Right lobe of liver (tissue), 6 donors: ENCODE results near the gene IFT88. TPM values are rescaled to one million over a fixed set of nuclear protein-coding genes. Genes with fewer than 3 reads are reported as not detected.

Source experiments
- ATAC-seq, 4 donors: fragments of 200-7000 bp; cut with Tn5 transposase; one replicate each; pipeline ENCODE4 v1.9.1; 2020; ENCODE audit warnings: mild to moderate bottlenecking in 4 of 4, moderate library complexity in 4 of 4
- DNase-seq, 3 donors: peaks; one replicate each; pipeline ENCODE4 v3.0.0-alpha.2; 2020
- H3K27ac ChIP-seq, 3 donors: fragments of 200-600 bp; one replicate each; pipeline ENCODE4 v1.8.0; 2022
- H3K27me3 ChIP-seq, 2 donors: fragments of 200-600 bp; one replicate each; pipeline ENCODE4 v1.8.0; 2022
- H3K36me3 ChIP-seq, 4 donors: fragments of 200-600 bp; sonication (generic) in 1 of 4; one replicate each; pipeline versions ENCODE4 v1.5.1 to v1.8.0; 2017 to 2022; ENCODE audit warnings: control low read depth in 1 of 4
- H3K4me1 ChIP-seq, 4 donors: fragments of 200-600 bp; sonication (generic) in 1 of 4; one replicate each; pipeline versions ENCODE4 v1.5.1 to v1.8.0; 2017 to 2022; ENCODE audit warnings: control low read depth in 1 of 4
- H3K4me3 ChIP-seq, 3 donors: fragments of 200-600 bp; one replicate each; pipeline ENCODE4 v1.8.0; 2022
- H3K9me3 ChIP-seq, 4 donors: fragments of 200-600 bp; sonication (generic) in 1 of 4; one replicate each; pipeline versions ENCODE4 v1.5.1 to v1.8.0; 2017 to 2022; ENCODE audit warnings: control low read depth in 1 of 4
- CTCF ChIP-seq, 4 donors: fragments of 200-600 bp in 3 of 4; fragments of 450-650 bp in 1 of 4; IDR thresholded peaks; one replicate each; pipeline versions ENCODE4 v1.5.1 to v1.8.0; 2016 to 2022; ENCODE audit warnings: antibody characterized with exemption in 4 of 4, mild to moderate bottlenecking in 2 of 4
- POLR2A ChIP-seq: fragments of 450-650 bp; IDR thresholded peaks from one replicate; pipeline ENCODE4 v1.6.1; 2017; ENCODE audit warnings: antibody characterized with exemption, mild to moderate bottlenecking
- WGBS: methylation state at CpG from one replicate; pipeline ENCODE4 v1.1.6; 2018; ENCODE audit warnings: low coverage, low lambda C conversion rate; ENCODE audit not compliant: insufficient coverage; ENCODE audit errors: missing lambda C conversion rate; 5-methylcytosine and 5-hydroxymethylcytosine counted together
- intact Hi-C, 2 donors: fragments of 100-400 bp; cut with DNase I; formaldehyde crosslinking; loops; one replicate each; pipeline versions ENCODE4 v1.11.2 to v1.14.1; 2022
- total RNA-seq, 6 experiments: library from RNA; depleted of rRNA in 2 of 6; stranded (reverse); fragments of >200 nt in 2 of 6; fragmentation: NEBNext Ultra II Directional in 3 of 6; extraction: Animal tissue kit (Norgen Biotek cat#: 25700) in 3 of 6; gene quantifications; one replicate each; pipeline versions ENCODE4 v1.1.0 to v1.2.4, GENCODE V29; 2016 to 2023
- donor health status: DM: no; HTN: yes; CAD: no.
- donor health status: DM: no; HTN: no; CAD: no.
- donor health status: DM: no; HTN: no; CAD: no.
- donor health status: DM: no; HTN: yes; CAD: no.
- donor health status: DM: no; HTN: yes; CAD: no.

IFT88 gene
- total RNA-seq, 6 experiments from 2014 or later, result 7.9 to 17.6 (median 11.8) TPM

DNA sequence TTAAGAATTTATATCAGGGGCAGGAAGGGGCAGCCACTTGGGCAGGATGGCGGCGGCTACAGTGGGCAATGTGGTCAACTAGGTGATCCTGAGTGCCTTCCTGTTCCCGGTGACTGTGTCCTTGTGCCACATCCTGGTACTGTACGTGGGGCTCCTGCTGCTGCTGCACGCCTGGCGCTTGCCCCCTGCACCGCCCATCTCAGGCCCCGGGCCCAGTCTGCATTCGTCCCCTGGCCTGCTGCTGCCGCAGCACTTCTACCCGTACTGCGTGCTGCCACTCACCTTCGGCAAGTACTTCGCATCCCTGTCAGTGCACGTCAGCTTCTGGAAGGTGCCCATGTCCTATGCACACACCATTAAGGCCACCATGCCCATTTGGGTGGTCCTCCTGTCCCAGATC lies 40.1 kb downstream of the IFT88 start:
- no peak overlapping the region for H3K27ac ChIP-seq
- no peaks in the 10 kb centered on the region for H3K9me3 ChIP-seq
- TF ChIP-seq POLR2A, result no peak
- TF ChIP-seq CTCF (IDR thresholded peaks at IDR 0.05), result no peak
- H3K4me3 ChIP-seq, result no peak overlapping the region
- WGBS, result 79% methylated on average over 3 of the region's 15 CpGs
- intact Hi-C loops, result no loop called here
- ATAC-seq (peak in 1 of 4 donors; percentile 32), DNase-seq (no peak)
- no peaks in the 10 kb centered on the region for H3K4me1 ChIP-seq
- peaks cover 0 to 20% (median 4%) of the 10 kb centered on the region in 4 donors for H3K36me3 ChIP-seq
- no peaks in the 10 kb centered on the region for H3K27me3 ChIP-seq

DNA sequence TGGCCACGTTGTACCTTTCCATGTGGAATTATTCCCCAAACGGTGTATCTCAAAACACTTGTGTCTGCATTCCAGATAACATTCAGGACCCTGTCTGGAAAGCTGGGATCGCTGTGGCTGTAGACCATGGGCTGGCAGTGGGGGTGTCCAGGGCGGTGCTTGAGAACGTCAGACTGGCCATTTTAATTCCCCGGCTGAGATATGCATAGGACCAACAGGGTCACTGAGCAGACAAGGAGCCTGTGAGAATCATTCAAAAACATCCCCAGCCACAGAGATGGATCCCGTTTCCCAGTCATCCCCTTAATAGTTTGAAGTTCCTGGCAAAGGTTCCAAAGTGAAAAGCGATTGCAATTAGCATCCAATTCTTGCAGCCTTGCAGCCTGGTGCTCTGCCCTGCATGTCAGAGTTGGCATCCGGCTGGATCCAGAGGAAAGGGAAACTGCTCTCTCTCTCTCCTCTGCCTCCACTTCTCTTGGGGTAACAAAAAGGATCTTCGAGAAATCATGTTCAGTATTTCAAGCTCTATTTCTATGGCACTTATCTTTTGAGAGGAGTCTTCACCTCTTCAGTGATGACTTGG lies 41.6 kb downstream of the IFT88 start:
- no peak for TF ChIP-seq POLR2A
- no peak for TF ChIP-seq CTCF (IDR thresholded peaks at IDR 0.05)
- H3K27me3 ChIP-seq, result no peaks in the 10 kb centered on the region
- WGBS, result 75% methylated on average over 5 of the region's 10 CpGs
- H3K9me3 ChIP-seq, result no peaks in the 10 kb centered on the region
- no peak overlapping the region for H3K27ac ChIP-seq
- intact Hi-C loops, result no loop called here
- H3K4me3 ChIP-seq, result no peak overlapping the region
- DNase-seq (no peak), ATAC-seq (no peak)
- H3K36me3 ChIP-seq, result peaks cover 0 to 20% (median 4%) of the 10 kb centered on the region in 4 donors
- H3K4me1 ChIP-seq, result no peaks in the 10 kb centered on the region

DNA sequence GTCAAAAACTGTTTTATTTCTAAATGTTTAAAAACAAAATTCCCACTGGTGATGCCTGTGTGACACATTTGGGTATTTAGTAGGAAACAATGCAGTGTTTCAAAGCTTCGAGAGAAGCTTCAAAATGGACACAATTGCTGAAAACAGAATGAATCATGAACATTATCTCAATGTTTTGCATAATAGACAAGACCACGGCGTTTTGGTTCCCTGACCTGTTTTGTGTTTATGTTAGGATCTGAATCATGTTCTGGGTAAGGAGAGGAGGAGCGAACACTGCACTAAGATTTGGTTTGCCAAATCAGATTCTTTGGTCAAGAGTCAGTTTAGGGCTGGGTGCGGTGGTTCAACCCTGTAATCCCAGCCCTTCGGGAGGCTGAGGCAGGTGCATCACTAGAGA lies 42.2 kb downstream of the IFT88 start:
- DNase-seq (no peak), ATAC-seq (no peak)
- H3K27ac ChIP-seq, result no peak overlapping the region
- no peak overlapping the region for H3K4me3 ChIP-seq
- peaks cover 0 to 20% (median 4%) of the 10 kb centered on the region in 4 donors for H3K36me3 ChIP-seq
- intact Hi-C loops, result no loop called here
- H3K9me3 ChIP-seq, result no peaks in the 10 kb centered on the region
- WGBS, result 84% methylated on average over 6 of the region's 6 CpGs
- H3K4me1 ChIP-seq, result no peaks in the 10 kb centered on the region
- TF ChIP-seq CTCF (IDR thresholded peaks at IDR 0.05), result no peak
- no peak for TF ChIP-seq POLR2A
- H3K27me3 ChIP-seq, result no peaks in the 10 kb centered on the region

DNA sequence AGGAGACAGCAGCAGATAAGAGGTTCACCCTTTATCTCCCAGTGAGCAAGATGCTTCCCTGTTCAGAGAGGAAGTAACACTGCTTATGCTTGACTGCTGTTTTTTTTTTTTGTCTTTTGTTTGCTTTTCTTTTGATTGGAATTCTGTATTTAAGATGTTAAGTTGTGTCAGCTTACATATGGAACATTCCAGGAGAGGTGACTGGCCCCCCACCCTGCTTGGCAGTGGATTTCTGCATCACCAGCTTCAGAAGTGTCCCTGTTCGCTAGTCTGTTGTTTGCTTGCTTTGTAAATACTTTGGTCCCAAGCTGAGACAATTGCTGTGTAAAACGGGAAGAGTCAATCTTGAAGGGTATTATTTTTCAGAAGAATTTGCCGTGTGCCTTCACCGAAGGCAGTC lies 43.0 kb downstream of the IFT88 start:
- H3K36me3 ChIP-seq, result peaks cover 0 to 20% (median 4%) of the 10 kb centered on the region in 4 donors
- H3K4me1 ChIP-seq, result no peaks in the 10 kb centered on the region
- H3K27ac ChIP-seq, result no peak overlapping the region
- no peaks in the 10 kb centered on the region for H3K27me3 ChIP-seq
- no peak for ATAC-seq
- intact Hi-C loops, result no loop called here
- WGBS, result 85% methylated on average over 4 of the region's 4 CpGs
- no peak for DNase-seq
- no peaks in the 10 kb centered on the region for H3K9me3 ChIP-seq
- H3K4me3 ChIP-seq, result no peak overlapping the region
- TF ChIP-seq POLR2A (no peak), CTCF (IDR thresholded peaks at IDR 0.05) (no peak)
